SU-DHL-6 (cell line): Measurements from ENCODE around the gene BOD1.

ENCODE experiments used
- H2AFZ ChIP-seq: fragments of 200-600 bp; sonication (generic); 2 replicates; pipeline ENCODE4 v1.6.1; 2014; ENCODE audit warnings: low read depth, mild to moderate bottlenecking, moderate library complexity, mixed read lengths, antibody characterized with exemption, low read length; ENCODE audit not compliant: severe bottlenecking
- H3F3A ChIP-seq: fragments of 200-600 bp; shearing (Covaris generic); 2 replicates; pipeline ENCODE4 v1.6.0; 2016; ENCODE audit warnings: antibody characterized with exemption, mild to moderate bottlenecking; ENCODE audit not compliant: insufficient read depth
- H3K27ac ChIP-seq: fragments of 200-600 bp; sonication (generic); 2 replicates; pipeline ENCODE4 v1.5.1; 2016; ENCODE audit warnings: low read depth, mild to moderate bottlenecking, low read length, moderate library complexity, mixed read lengths
- H3K27me3 ChIP-seq: fragments of 200-600 bp; sonication (generic), shearing (Covaris generic); 2 replicates; pipeline ENCODE4 v1.6.0; 2014; ENCODE audit warnings: mild to moderate bottlenecking, low read length
- H3K36me3 ChIP-seq: fragments of 200-600 bp; sonication (generic); 2 replicates; pipeline ENCODE4 v1.6.1; 2014; ENCODE audit warnings: mild to moderate bottlenecking, low read length, mixed read lengths
- H3K4me2 ChIP-seq: fragments of 300-600, 200-600 bp; shearing (Covaris generic), sonication (generic); 2 replicates; pipeline ENCODE4 v1.6.0; 2014; ENCODE audit warnings: low read length, low read depth, mild to moderate bottlenecking; ENCODE audit not compliant: poor library complexity, severe bottlenecking
- H3K4me3 ChIP-seq: fragments of 200-600 bp; sonication (generic); 2 replicates; pipeline ENCODE4 v1.5.1; 2014; ENCODE audit warnings: antibody characterized with exemption, low read length, mild to moderate bottlenecking, mixed read lengths; ENCODE audit not compliant: insufficient read depth, poor library complexity, severe bottlenecking
- H3K79me2 ChIP-seq: fragments of 200-600 bp; sonication (generic); 2 replicates; pipeline ENCODE4 v1.6.1; 2014; ENCODE audit warnings: mild to moderate bottlenecking, low read length, moderate library complexity; ENCODE audit not compliant: insufficient read depth
- H3K9ac ChIP-seq: fragments of 200-600 bp; sonication (generic); 2 replicates; pipeline ENCODE4 v1.7.0; 2014; ENCODE audit warnings: mild to moderate bottlenecking, low read length
- H3K9me2 ChIP-seq: fragments of 200-600 bp; sonication (generic); replicated peaks from 2 replicates; pipeline ENCODE4 v1.6.1; 2014; ENCODE audit warnings: low read length; ENCODE audit not compliant: insufficient read depth
- H3K9me3 ChIP-seq: fragments of 200-600 bp; sonication (generic); 2 replicates; pipeline ENCODE4 v1.6.1; 2014; ENCODE audit warnings: low read length, mixed read lengths; ENCODE audit not compliant: insufficient read depth
- H4K20me1 ChIP-seq: fragments of 200-600 bp; sonication (generic); 2 replicates; pipeline ENCODE4 v1.6.1; 2014; ENCODE audit warnings: low read depth, mild to moderate bottlenecking, antibody characterized with exemption, low read length, moderate library complexity, mixed read lengths
- CTCF ChIP-seq: fragments of 200-600 bp; sonication (generic); IDR thresholded peaks from one replicate; pipeline ENCODE4 v1.5.1; 2017; ENCODE audit warnings: antibody characterized with exemption, mild to moderate bottlenecking, low read length, moderate library complexity; ENCODE audit not compliant: insufficient read depth, poor library complexity, severe bottlenecking
- EZH2phosphoT487 ChIP-seq: fragments of 200-600 bp; sonication (generic), shearing (Covaris generic); conservative IDR thresholded peaks from 2 replicates; pipeline ENCODE4 v1.6.1; 2018; ENCODE audit warnings: mild to moderate bottlenecking, antibody characterized with exemption, low read length, moderate library complexity, mixed read lengths

BOD1 gene

GRCh38 chr5:173645437-173645807 lies 29.0 kb upstream of the BOD1 start:
- H2AFZ ChIP-seq = no peak overlapping the region
- no peak overlapping the region for H3K27ac ChIP-seq
- H3K4me3 ChIP-seq = no peak overlapping the region
- H3K36me3 ChIP-seq = no peaks in the 10 kb centered on the region
- no peaks in the 10 kb centered on the region for H3K79me2 ChIP-seq
- no peak overlapping the region for H3K4me2 ChIP-seq
- no peaks in the 10 kb centered on the region for H3F3A ChIP-seq
- no peaks in the 10 kb centered on the region for H4K20me1 ChIP-seq
- H3K27me3 ChIP-seq = no peaks in the 10 kb centered on the region
- no peak overlapping the region for H3K9ac ChIP-seq
- no peaks in the 10 kb centered on the region for H3K9me2 ChIP-seq
- TF ChIP-seq EZH2phosphoT487 (no peak), CTCF (no peak)
- H3K9me3 ChIP-seq = no peaks in the 10 kb centered on the region

- Histone ChIP-seq H3K4me2 (no peak overlapping the region), H3K4me3 (no peak overlapping the region), H3F3A (no peaks in the 10 kb centered on the region), H3K36me3 (no peaks in the 10 kb centered on the region), H3K9me2 (no peaks in the 10 kb centered on the region), H3K79me2 (no peaks in the 10 kb centered on the region), H3K27me3 (no peaks in the 10 kb centered on the region), H2AFZ (no peak overlapping the region), H3K9me3 (no peaks in the 10 kb centered on the region), H4K20me1 (no peaks in the 10 kb centered on the region), H3K27ac (no peak overlapping the region), H3K9ac (no peak overlapping the region)
- TF ChIP-seq CTCF (no peak), EZH2phosphoT487 (no peak)
These were observed 28.4 kb upstream of the BOD1 start for GRCh38 chr5:173644673-173645436.

GRCh38 chr5:173643964-173644363 lies 27.5 kb upstream of the BOD1 start:
- Histone ChIP-seq H3F3A (no peaks in the 10 kb centered on the region), H4K20me1 (no peaks in the 10 kb centered on the region), H3K79me2 (no peaks in the 10 kb centered on the region), H2AFZ (no peak overlapping the region), H3K9me2 (no peaks in the 10 kb centered on the region), H3K9ac (no peak overlapping the region), H3K4me3 (no peak overlapping the region), H3K9me3 (no peaks in the 10 kb centered on the region), H3K27ac (no peak overlapping the region), H3K4me2 (no peak overlapping the region), H3K36me3 (no peaks in the 10 kb centered on the region), H3K27me3 (no peaks in the 10 kb centered on the region)
- TF ChIP-seq EZH2phosphoT487 (no peak), CTCF (no peak)
